Suprapubic skin (tissue), 4 donors: ENCODE results near the gene FER. TPM values are rescaled to one million over a fixed set of nuclear protein-coding genes. Genes with fewer than 3 reads are reported as not detected.

Source experiments
- DNase-seq, 2 donors: peaks; one replicate each; pipeline ENCODE4 v3.0.0-alpha.2; 2019; ENCODE audit warnings: low spot score in 2 of 2
- H3K27ac ChIP-seq: fragments of 200-600 bp; sonication (generic); one replicate; pipeline ENCODE4 v1.5.1; 2019
- H3K27me3 ChIP-seq: fragments of 200-600 bp; sonication (generic); one replicate; pipeline ENCODE4 v1.5.1; 2019
- H3K36me3 ChIP-seq: fragments of 200-600 bp; sonication (generic); one replicate; pipeline ENCODE4 v1.5.1; 2019
- H3K4me1 ChIP-seq: fragments of 200-600 bp; sonication (generic); one replicate; pipeline ENCODE4 v1.5.1; 2019
- H3K4me3 ChIP-seq: fragments of 200-600 bp; sonication (generic); one replicate; pipeline ENCODE4 v1.5.1; 2019; ENCODE audit warnings: mild to moderate bottlenecking
- H3K9me3 ChIP-seq: fragments of 200-600 bp; sonication (generic); one replicate; pipeline ENCODE4 v1.5.1; 2019
- CTCF ChIP-seq, 2 donors: fragments of 200-600 bp in 1 of 2; fragments of 450-650 bp in 1 of 2; sonication (generic) in 1 of 2; IDR thresholded peaks; one replicate each; pipeline ENCODE4 v1.5.1; 2016 to 2019; ENCODE audit warnings: antibody characterized with exemption in 2 of 2, mild to moderate bottlenecking in 1 of 2, moderate library complexity in 1 of 2
- EP300 ChIP-seq: sonication (generic); formaldehyde crosslinking; IDR thresholded peaks from one replicate; pipeline ENCODE4 v1.6.1; 2017; ENCODE audit warnings: antibody characterized with exemption
- POLR2A ChIP-seq, 2 donors: fragments of 450-650 bp; IDR thresholded peaks; one replicate each; pipeline ENCODE4 v1.6.1; 2017; ENCODE audit warnings: antibody characterized with exemption in 2 of 2, mild to moderate bottlenecking in 2 of 2, moderate library complexity in 2 of 2
- POLR2AphosphoS5 ChIP-seq, 3 donors: sonication (generic); formaldehyde crosslinking; IDR thresholded peaks; one replicate each; pipeline ENCODE4 v1.6.1; 2017; ENCODE audit warnings: antibody characterized with exemption in 3 of 3
- WGBS: methylation state at CpG from one replicate; pipeline ENCODE4 v1.1.5; 2018; 5-methylcytosine and 5-hydroxymethylcytosine counted together
- total RNA-seq, 4 donors: library from RNA; depleted of rRNA; stranded (reverse); fragments of >200 nt; gene quantifications; one replicate each; pipeline ENCODE4 v1.1.0, GENCODE V29; 2016

Gene FER
- total RNA-seq, 4 donors from 2014 or later, result 16.1 to 29.9 (median 23.3) TPM

DNA sequence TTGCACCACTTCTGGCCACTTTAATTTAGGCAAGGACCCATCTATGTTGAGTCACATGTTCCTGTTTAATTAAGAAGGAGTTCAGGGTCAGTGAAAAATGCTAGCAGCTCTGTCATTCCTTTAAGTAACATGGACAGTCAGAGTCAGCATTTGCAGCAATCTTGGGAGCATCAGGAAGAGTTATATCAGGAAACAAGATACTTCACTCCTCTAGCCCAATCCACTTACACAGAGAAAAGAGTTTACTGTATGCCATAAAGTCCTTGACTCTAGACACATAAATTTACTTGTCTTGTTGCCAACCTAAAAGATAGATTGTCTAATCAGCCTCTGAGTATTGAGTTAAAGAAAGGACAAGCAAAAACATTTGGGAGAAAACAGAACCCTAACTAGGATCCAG, 395.3 kb downstream of the FER start:
- no peaks in the 10 kb centered on the region for H3K27me3 ChIP-seq
- TF ChIP-seq POLR2A (IDR thresholded peaks at IDR 0.05) (no peak), POLR2AphosphoS5 (IDR thresholded peaks at IDR 0.05) (no peak), EP300 (no peak), CTCF (IDR thresholded peaks at IDR 0.05) (no peak)
- H3K9me3 ChIP-seq, result no peaks in the 10 kb centered on the region
- no peak for DNase-seq
- no peak overlapping the region for H3K27ac ChIP-seq
- H3K36me3 ChIP-seq, result no peaks in the 10 kb centered on the region
- no peak overlapping the region for H3K4me3 ChIP-seq
- no peaks in the 10 kb centered on the region for H3K4me1 ChIP-seq

DNA sequence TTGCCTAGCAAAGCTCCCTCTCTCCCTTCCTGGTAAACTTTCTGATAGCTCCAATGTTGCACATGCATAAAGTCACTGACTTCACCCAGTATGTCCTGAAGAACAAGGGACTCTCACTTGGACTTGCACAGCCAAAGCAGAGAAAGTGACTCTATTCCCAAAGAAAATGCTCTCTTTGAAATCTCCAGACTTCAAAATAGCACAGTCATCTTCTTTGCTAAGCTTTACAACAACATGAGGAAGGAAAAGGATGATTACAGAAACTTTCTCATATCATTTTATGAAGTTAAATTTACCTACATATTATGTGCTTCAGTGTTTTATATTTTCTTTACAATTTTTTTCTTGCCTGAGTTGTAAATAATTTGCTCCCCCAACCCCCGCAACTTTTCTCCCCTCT, 397.4 kb downstream of the FER start:
- 97% methylated on average over 1 of the region's 1 CpG for WGBS
- TF ChIP-seq CTCF (IDR thresholded peaks at IDR 0.05) (no peak), EP300 (no peak), POLR2A (IDR thresholded peaks at IDR 0.05) (no peak), POLR2AphosphoS5 (IDR thresholded peaks at IDR 0.05) (no peak)
- Histone ChIP-seq H3K27me3 (no peaks in the 10 kb centered on the region), H3K9me3 (no peaks in the 10 kb centered on the region), H3K4me3 (no peak overlapping the region), H3K4me1 (no peaks in the 10 kb centered on the region), H3K36me3 (no peaks in the 10 kb centered on the region), H3K27ac (no peak overlapping the region)
- DNase-seq, result no peak

- H3K4me1 ChIP-seq, result no peaks in the 10 kb centered on the region
- no peak for TF ChIP-seq EP300
- no peak for TF ChIP-seq POLR2A (IDR thresholded peaks at IDR 0.05)
- TF ChIP-seq POLR2AphosphoS5 (IDR thresholded peaks at IDR 0.05), result no peak
- no peak for TF ChIP-seq CTCF (IDR thresholded peaks at IDR 0.05)
- H3K27ac ChIP-seq, result no peak overlapping the region
- H3K27me3 ChIP-seq, result no peaks in the 10 kb centered on the region
- DNase-seq, result no peak
- H3K36me3 ChIP-seq, result no peaks in the 10 kb centered on the region
- no peaks in the 10 kb centered on the region for H3K9me3 ChIP-seq
- WGBS, result 93% methylated on average over 3 of the region's 3 CpGs
- no peak overlapping the region for H3K4me3 ChIP-seq
These were observed 398.9 kb downstream of the FER start for GRCh38 chr5:109146591-109146990.

DNA sequence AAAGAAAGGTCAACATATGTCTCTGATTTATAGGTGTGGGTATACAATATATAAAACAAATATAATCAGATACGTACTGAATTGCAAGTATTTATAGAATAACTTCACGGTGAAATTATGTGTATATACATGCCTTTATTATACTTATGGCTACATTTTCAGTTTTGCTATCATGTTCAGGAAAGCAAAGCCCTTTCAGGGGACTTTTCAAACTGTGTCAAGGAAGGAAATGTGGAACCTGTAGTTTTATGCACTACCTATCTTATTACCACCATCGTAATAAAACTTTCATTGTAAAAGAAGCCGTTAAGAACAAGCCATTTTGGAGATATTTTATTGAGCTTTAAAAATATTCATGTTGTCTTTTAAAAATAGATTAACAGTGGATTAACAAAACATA, 404.9 kb downstream of the FER start:
- H3K36me3 ChIP-seq, result no peaks in the 10 kb centered on the region
- H3K4me1 ChIP-seq, result no peaks in the 10 kb centered on the region
- no peak overlapping the region for H3K4me3 ChIP-seq
- no peaks in the 10 kb centered on the region for H3K9me3 ChIP-seq
- TF ChIP-seq POLR2AphosphoS5 (IDR thresholded peaks at IDR 0.05) (no peak), POLR2A (IDR thresholded peaks at IDR 0.05) (no peak), EP300 (no peak), CTCF (IDR thresholded peaks at IDR 0.05) (no peak)
- H3K27me3 ChIP-seq, result no peaks in the 10 kb centered on the region
- no peak for DNase-seq
- H3K27ac ChIP-seq, result no peak overlapping the region
- 88% methylated on average over 4 of the region's 4 CpGs for WGBS

DNA sequence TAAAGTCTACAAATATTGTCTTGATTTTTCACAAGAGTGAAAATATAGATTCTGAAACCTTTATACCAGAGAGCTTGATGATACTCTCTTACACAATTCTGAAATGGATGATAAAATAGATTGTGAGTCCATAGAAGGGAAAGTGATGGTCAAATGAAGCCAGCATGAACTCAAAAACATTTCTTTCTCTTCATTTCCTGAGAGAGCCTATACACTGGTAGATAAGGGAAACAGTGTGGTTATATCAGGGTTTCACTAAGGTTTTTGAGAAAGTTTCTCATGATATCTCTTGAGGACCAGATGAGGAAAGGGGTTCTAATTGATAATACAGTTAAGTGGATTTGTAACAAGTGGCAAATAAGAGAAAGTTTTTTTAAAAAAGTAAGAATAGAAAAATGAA, 407.9 kb downstream of the FER start:
- Histone ChIP-seq H3K4me3 (no peak overlapping the region), H3K9me3 (no peaks in the 10 kb centered on the region), H3K36me3 (no peaks in the 10 kb centered on the region), H3K27me3 (no peaks in the 10 kb centered on the region), H3K27ac (no peak overlapping the region), H3K4me1 (no peaks in the 10 kb centered on the region)
- no peak for DNase-seq
- TF ChIP-seq POLR2AphosphoS5 (IDR thresholded peaks at IDR 0.05) (no peak), POLR2A (IDR thresholded peaks at IDR 0.05) (no peak), CTCF (IDR thresholded peaks at IDR 0.05) (no peak), EP300 (no peak)
